ENCODE results near the gene DIP2C.

DNA sequence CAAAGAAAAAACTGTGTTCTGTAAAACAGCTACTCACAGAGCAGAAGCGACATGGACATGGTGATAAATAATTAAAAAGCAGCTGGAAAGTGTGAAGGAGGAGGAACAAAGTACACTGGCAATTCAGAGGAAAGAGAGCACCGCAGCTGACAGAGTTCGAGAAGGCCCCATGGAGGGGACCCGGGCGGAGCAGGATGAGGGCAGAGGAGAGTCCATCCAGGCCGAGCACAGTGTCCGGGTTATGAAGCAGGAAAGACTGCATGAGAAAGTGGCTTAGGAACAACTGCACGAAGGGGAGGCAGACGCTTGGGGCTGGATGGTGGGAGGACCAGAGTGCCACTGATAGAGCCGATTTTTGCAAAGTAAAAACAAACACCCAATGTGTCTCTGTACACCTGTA is 368.7 kb downstream of the DIP2C start:
- TF ChIP-seq, protein P1, sequence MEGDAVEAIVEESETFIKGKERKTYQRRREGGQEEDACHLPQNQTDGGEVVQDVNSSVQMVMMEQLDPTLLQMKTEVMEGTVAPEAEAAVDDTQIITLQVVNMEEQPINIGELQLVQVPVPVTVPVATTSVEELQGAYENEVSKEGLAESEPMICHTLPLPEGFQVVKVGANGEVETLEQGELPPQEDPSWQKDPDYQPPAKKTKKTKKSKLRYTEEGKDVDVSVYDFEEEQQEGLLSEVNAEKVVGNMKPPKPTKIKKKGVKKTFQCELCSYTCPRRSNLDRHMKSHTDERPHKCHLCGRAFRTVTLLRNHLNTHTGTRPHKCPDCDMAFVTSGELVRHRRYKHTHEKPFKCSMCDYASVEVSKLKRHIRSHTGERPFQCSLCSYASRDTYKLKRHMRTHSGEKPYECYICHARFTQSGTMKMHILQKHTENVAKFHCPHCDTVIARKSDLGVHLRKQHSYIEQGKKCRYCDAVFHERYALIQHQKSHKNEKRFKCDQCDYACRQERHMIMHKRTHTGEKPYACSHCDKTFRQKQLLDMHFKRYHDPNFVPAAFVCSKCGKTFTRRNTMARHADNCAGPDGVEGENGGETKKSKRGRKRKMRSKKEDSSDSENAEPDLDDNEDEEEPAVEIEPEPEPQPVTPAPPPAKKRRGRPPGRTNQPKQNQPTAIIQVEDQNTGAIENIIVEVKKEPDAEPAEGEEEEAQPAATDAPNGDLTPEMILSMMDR (IDR thresholded peaks at IDR 0.05): no peak
- TF ChIP-seq POLR2A (IDR thresholded peaks at IDR 0.05): no peak
